Neural progenitor cell (in vitro differentiated cells): ENCODE measurements around the gene ADCY5. TPM values are rescaled to one million over a fixed set of nuclear protein-coding genes. Genes with fewer than 3 reads are reported as not detected.

Experiments
- DNase-seq: peaks from one replicate; pipeline ENCODE4 v3.0.0-alpha.2; 2016; ENCODE audit warnings: low spot score
- H2AFZ ChIP-seq: fragments of 200-600 bp; sonication (generic); replicated peaks from 2 replicates; pipeline ENCODE4 v1.6.1; 2016; ENCODE audit warnings: antibody characterized with exemption
- H3F3A ChIP-seq: fragments of 200-600 bp; sonication (generic); 2 replicates; pipeline ENCODE4 v1.6.1; 2016; ENCODE audit warnings: antibody characterized with exemption, low read depth
- H3K27ac ChIP-seq: fragments of 200-600 bp; sonication (generic); 2 replicates; pipeline ENCODE4 v1.5.1; 2016; ENCODE audit warnings: mild to moderate bottlenecking
- H3K27me3 ChIP-seq: fragments of 200-600 bp; sonication (generic); 2 replicates; pipeline ENCODE4 v1.6.1; 2016; ENCODE audit warnings: mild to moderate bottlenecking, moderate library complexity
- H3K36me3 ChIP-seq: fragments of 200-600 bp; sonication (generic); 2 replicates; pipeline ENCODE4 v1.5.1; 2016
- H3K4me1 ChIP-seq: fragments of 200-600 bp; sonication (generic); 2 replicates; pipeline ENCODE4 v1.6.1; 2016; ENCODE audit warnings: mixed run types
- H3K4me2 ChIP-seq: fragments of 200-600 bp; sonication (generic); 2 replicates; pipeline ENCODE4 v1.6.1; 2016
- H3K4me3 ChIP-seq: fragments of 200-600 bp; sonication (generic); 2 replicates; pipeline ENCODE4 v1.5.1; 2016
- H3K79me2 ChIP-seq: fragments of 200-600 bp; sonication (generic); 2 replicates; pipeline ENCODE4 v1.6.1; 2016; ENCODE audit warnings: low read depth
- H3K9ac ChIP-seq: fragments of 200-600 bp; sonication (generic); 2 replicates; pipeline ENCODE4 v1.6.1; 2016
- H3K9me3 ChIP-seq: fragments of 200-600 bp; sonication (generic); 2 replicates; pipeline ENCODE4 v1.5.1; 2016; ENCODE audit warnings: low read depth
- H4K20me1 ChIP-seq: fragments of 200-600 bp; sonication (generic); 2 replicates; pipeline ENCODE4 v1.6.1; 2016; ENCODE audit warnings: low read depth
- H3K27ac Mint-ChIP-seq: 3 replicates; pipeline ENCODE4 v1.8.0; 2021; ENCODE audit warnings: mixed read lengths
- H3K27me3 Mint-ChIP-seq: 2 replicates; pipeline ENCODE4 v1.8.0; 2022; ENCODE audit warnings: low read depth, mild to moderate bottlenecking, inconsistent platforms, moderate library complexity, mixed read lengths; ENCODE audit not compliant: insufficient read depth
- H3K36me3 Mint-ChIP-seq: 3 replicates; pipeline ENCODE4 v1.8.0; 2021; ENCODE audit warnings: mixed read lengths
- H3K4me1 Mint-ChIP-seq: 3 replicates; pipeline ENCODE4 v1.8.0; 2021; ENCODE audit warnings: mixed read lengths
- H3K4me3 Mint-ChIP-seq: 3 replicates; pipeline ENCODE4 v1.8.0; 2021; ENCODE audit warnings: mild to moderate bottlenecking, moderate library complexity, mixed read lengths
- H3K9me3 Mint-ChIP-seq: 3 replicates; pipeline ENCODE4 v1.8.0; 2020; ENCODE audit warnings: mixed read lengths
- EZH2 ChIP-seq: fragments of 200-600 bp; sonication (generic); IDR thresholded peaks from 2 replicates; pipeline ENCODE4 v1.6.1; 2017; ENCODE audit warnings: antibody characterized with exemption, mild to moderate bottlenecking, moderate library complexity
- EZH2phosphoT487 ChIP-seq: fragments of 200-600 bp; sonication (generic); IDR thresholded peaks from 2 replicates; pipeline ENCODE4 v1.6.1; 2017; ENCODE audit warnings: antibody characterized with exemption
- total RNA-seq: library from RNA; depleted of rRNA; stranded (reverse); fragments of >200 nt; gene quantifications from 2 replicates; pipeline ENCODE4 v1.2.3, GENCODE V29; 2015; ENCODE audit warnings: low replicate concordance
- TF ChIP-seq, protein P1 (sequence below): fragments of 200-600 bp; sonication (generic); IDR thresholded peaks from 2 replicates; pipeline ENCODE4 v1.5.1; 2017; ENCODE audit warnings: antibody characterized with exemption, mild to moderate bottlenecking

The ADCY5 gene
- total RNA-seq, 1 donor from 2014 or later, result 1.6 TPM

DNA sequence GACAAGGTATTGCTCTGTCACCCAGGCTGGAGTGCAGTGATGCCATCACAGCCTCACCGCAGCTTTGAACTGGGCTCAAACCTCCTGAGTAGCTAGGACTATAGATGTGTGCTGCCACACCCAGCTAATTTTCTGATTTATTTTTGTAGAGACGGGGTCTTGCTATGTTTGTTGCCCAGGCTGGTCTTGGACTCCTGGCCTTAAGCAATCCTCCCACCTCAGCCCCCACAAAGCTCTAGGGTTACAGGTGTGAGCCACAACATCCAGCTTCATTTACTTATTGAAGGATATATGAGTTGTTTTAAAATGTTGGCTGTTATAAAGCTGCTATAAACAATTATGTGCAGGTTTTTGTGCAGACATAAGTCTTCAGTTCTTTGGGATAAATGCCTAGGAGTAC is 184.9 kb downstream of the ADCY5 start:
- H3K27me3 Mint-ChIP-seq, result no peaks in the 10 kb centered on the region
- Histone ChIP-seq H3F3A (no peaks in the 10 kb centered on the region), H3K9me3 (no peaks in the 10 kb centered on the region)

DNA sequence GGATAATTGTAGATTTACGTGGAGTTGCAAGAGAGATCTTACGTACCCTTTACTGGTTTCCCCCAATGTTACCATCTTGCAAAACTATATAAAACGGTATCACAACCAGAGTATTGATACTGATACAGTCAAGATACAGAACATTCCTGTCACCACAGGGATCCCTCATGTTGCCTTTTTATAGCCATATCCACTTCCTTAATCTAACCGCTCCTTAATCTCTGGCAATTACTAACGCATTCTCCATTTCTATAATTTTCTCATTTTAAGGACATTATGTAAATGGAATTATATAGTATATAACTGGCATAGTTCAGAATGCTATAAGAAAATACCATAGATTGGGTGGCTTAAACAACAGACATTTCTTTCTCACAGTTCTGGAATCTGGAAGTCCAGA is 186.0 kb downstream of the ADCY5 start:
- no peak for DNase-seq
- H3K4me3 ChIP-seq, result no peak overlapping the region
- Mint-ChIP-seq H3K27ac (no peak overlapping the region), H3K27me3 (no peaks in the 10 kb centered on the region), H3K9me3 (peaks cover 5% of the 10 kb centered on the region), H3K4me1 (no peaks in the 10 kb centered on the region), H3K36me3 (peaks cover 19% of the 10 kb centered on the region), H3K4me3 (no peak overlapping the region)
- no peaks in the 10 kb centered on the region for H3K4me1 ChIP-seq
- H3K4me2 ChIP-seq, result no peak overlapping the region
- H3F3A ChIP-seq, result no peaks in the 10 kb centered on the region
- no peak overlapping the region for H3K9ac ChIP-seq
- H3K36me3 ChIP-seq, result no peaks in the 10 kb centered on the region
- no peaks in the 10 kb centered on the region for H3K27me3 ChIP-seq
- no peaks in the 10 kb centered on the region for H4K20me1 ChIP-seq
- H3K79me2 ChIP-seq, result no peaks in the 10 kb centered on the region
- TF ChIP-seq EZH2phosphoT487, result no peak
- TF ChIP-seq, protein P1, sequence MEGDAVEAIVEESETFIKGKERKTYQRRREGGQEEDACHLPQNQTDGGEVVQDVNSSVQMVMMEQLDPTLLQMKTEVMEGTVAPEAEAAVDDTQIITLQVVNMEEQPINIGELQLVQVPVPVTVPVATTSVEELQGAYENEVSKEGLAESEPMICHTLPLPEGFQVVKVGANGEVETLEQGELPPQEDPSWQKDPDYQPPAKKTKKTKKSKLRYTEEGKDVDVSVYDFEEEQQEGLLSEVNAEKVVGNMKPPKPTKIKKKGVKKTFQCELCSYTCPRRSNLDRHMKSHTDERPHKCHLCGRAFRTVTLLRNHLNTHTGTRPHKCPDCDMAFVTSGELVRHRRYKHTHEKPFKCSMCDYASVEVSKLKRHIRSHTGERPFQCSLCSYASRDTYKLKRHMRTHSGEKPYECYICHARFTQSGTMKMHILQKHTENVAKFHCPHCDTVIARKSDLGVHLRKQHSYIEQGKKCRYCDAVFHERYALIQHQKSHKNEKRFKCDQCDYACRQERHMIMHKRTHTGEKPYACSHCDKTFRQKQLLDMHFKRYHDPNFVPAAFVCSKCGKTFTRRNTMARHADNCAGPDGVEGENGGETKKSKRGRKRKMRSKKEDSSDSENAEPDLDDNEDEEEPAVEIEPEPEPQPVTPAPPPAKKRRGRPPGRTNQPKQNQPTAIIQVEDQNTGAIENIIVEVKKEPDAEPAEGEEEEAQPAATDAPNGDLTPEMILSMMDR, result no peak
- TF ChIP-seq EZH2, result no peak
- H3K27ac ChIP-seq, result no peak overlapping the region
- H3K9me3 ChIP-seq, result no peaks in the 10 kb centered on the region
- no peak overlapping the region for H2AFZ ChIP-seq

More for the DNA sequence above, 184.9 kb downstream of the ADCY5 start:
- Histone ChIP-seq H3K79me2 (no peaks in the 10 kb centered on the region), H2AFZ (no peak overlapping the region), H3K9ac (no peak overlapping the region), H3K4me1 (no peaks in the 10 kb centered on the region), H3K36me3 (no peaks in the 10 kb centered on the region), H3K4me3 (no peak overlapping the region), H4K20me1 (no peaks in the 10 kb centered on the region), H3K27ac (no peak overlapping the region), H3K4me2 (no peak overlapping the region), H3K27me3 (no peaks in the 10 kb centered on the region)
- DNase-seq, result no peak
- Mint-ChIP-seq H3K36me3 (peaks cover 19% of the 10 kb centered on the region), H3K4me1 (no peaks in the 10 kb centered on the region), H3K27ac (no peak overlapping the region), H3K9me3 (peaks cover 5% of the 10 kb centered on the region), H3K4me3 (no peak overlapping the region)
- TF ChIP-seq, protein P1, result no peak

DNA sequence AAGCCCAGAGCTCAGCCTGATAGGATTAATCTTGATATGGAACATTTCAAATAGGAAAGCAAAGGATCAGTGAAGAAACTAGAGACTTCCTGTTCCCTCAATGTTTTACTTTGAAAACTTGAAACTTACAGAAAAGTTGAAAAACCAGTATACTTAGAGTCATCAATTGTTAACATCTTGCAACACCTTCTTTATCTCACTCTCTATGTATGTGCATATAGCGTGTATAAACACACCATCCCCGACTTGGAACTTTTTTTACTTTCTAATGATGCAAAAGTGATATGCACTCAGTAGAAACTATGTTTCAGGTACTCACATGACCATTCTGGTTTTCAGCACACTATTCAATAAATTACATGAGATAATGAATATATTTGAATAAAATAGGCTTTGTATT is 186.7 kb downstream of the ADCY5 start:
- Histone ChIP-seq H3K4me1 (no peaks in the 10 kb centered on the region), H3K27ac (no peak overlapping the region), H3F3A (no peaks in the 10 kb centered on the region), H3K4me3 (no peak overlapping the region), H3K36me3 (no peaks in the 10 kb centered on the region), H3K27me3 (no peaks in the 10 kb centered on the region), H3K9ac (no peak overlapping the region), H4K20me1 (no peaks in the 10 kb centered on the region), H3K79me2 (no peaks in the 10 kb centered on the region), H3K4me2 (no peak overlapping the region), H2AFZ (no peak overlapping the region), H3K9me3 (no peaks in the 10 kb centered on the region)
- TF ChIP-seq, protein P1, result no peak
- TF ChIP-seq EZH2 (no peak), EZH2phosphoT487 (no peak)
- no peaks in the 10 kb centered on the region for H3K4me1 Mint-ChIP-seq
- no peaks in the 10 kb centered on the region for H3K27me3 Mint-ChIP-seq
- H3K36me3 Mint-ChIP-seq, result peaks cover 19% of the 10 kb centered on the region
- no peak overlapping the region for H3K27ac Mint-ChIP-seq
- no peak overlapping the region for H3K4me3 Mint-ChIP-seq
- no peak for DNase-seq
- peaks cover 5% of the 10 kb centered on the region for H3K9me3 Mint-ChIP-seq

DNA sequence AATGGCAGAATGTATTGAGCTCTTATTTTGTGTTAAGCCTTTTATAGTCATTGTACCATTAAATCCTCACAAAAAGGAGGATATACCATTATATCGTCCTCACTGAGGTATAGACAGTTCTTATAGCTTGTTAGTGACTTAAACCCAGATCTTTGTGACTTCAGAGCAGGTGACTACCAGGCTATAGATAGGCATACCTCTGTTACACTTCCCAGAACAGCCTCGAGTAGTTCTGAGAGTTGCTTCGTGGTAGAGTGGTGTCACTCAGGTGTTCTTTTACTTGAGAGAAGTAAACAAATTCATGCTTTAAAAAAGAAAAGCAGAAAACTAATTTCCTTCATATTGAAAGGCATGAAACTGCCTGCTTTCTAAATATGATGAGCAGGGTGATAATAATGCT is 187.2 kb downstream of the ADCY5 start:
- H3K36me3 ChIP-seq, result no peaks in the 10 kb centered on the region
- H3K36me3 Mint-ChIP-seq, result peaks cover 15% of the 10 kb centered on the region
- H3K9ac ChIP-seq, result no peak overlapping the region
- no peak overlapping the region for H3K27ac Mint-ChIP-seq
- no peak overlapping the region for H2AFZ ChIP-seq
- no peak overlapping the region for H3K4me3 Mint-ChIP-seq
- H3K9me3 ChIP-seq, result no peaks in the 10 kb centered on the region
- H3K4me1 Mint-ChIP-seq, result no peaks in the 10 kb centered on the region
- TF ChIP-seq EZH2 (no peak), EZH2phosphoT487 (no peak)
- TF ChIP-seq, protein P1, result no peak
- peaks cover 3% of the 10 kb centered on the region for H3K9me3 Mint-ChIP-seq
- H3K27me3 Mint-ChIP-seq, result no peaks in the 10 kb centered on the region
- H3K27me3 ChIP-seq, result no peaks in the 10 kb centered on the region
- no peaks in the 10 kb centered on the region for H3F3A ChIP-seq
- H3K4me1 ChIP-seq, result no peaks in the 10 kb centered on the region
- no peak overlapping the region for H3K4me2 ChIP-seq
- no peak overlapping the region for H3K27ac ChIP-seq
- no peaks in the 10 kb centered on the region for H4K20me1 ChIP-seq
- H3K4me3 ChIP-seq, result no peak overlapping the region
- no peaks in the 10 kb centered on the region for H3K79me2 ChIP-seq
- DNase-seq, result no peak
